Smooth muscle cell of the brain vasculature (primary cell): ENCODE data around the gene DPP6.

Source experiments
- DNase-seq: peaks from one replicate; pipeline ENCODE4 v3.0.0-alpha.2; 2012; ENCODE audit warnings: low read depth, low spot score

Gene DPP6

GRCh38 chr7:154409703-154410311 is 357.6 kb downstream of the DPP6 start:
- no peak for DNase-seq

- DNase-seq = no peak
Measured at GRCh38 chr7:154412105-154412504, 359.9 kb downstream of the DPP6 start.

- no peak for DNase-seq
Measured at GRCh38 chr7:154415709-154416399, 363.7 kb downstream of the DPP6 start.

- DNase-seq = no peak
Measured at GRCh38 chr7:154416714-154417113, 364.5 kb downstream of the DPP6 start.

GRCh38 chr7:154419344-154419743 is 367.1 kb downstream of the DPP6 start:
- DNase-seq = no peak

GRCh38 chr7:154423231-154423630 is 371.0 kb downstream of the DPP6 start:
- no peak for DNase-seq

GRCh38 chr7:154424350-154424749 is 372.2 kb downstream of the DPP6 start:
- DNase-seq = no peak

GRCh38 chr7:154425271-154425670 is 373.1 kb downstream of the DPP6 start:
- DNase-seq = no peak

- no peak for DNase-seq
Measured at GRCh38 chr7:154426778-154427177, 374.6 kb downstream of the DPP6 start.

- no peak for DNase-seq
Measured at GRCh38 chr7:154427533-154427932, 375.3 kb downstream of the DPP6 start.

- DNase-seq = no peak
Measured at GRCh38 chr7:154429666-154430404, 377.6 kb downstream of the DPP6 start.

- no peak for DNase-seq
Measured at GRCh38 chr7:154430640-154431039, 378.4 kb downstream of the DPP6 start.

- DNase-seq = no peak
Measured at GRCh38 chr7:154431045-154431444, 378.8 kb downstream of the DPP6 start.

GRCh38 chr7:154433632-154434598 is 381.7 kb downstream of the DPP6 start:
- DNase-seq = no peak

- DNase-seq = no peak
Measured at GRCh38 chr7:154436560-154436959, 384.4 kb downstream of the DPP6 start.

- DNase-seq = no peak
Measured at GRCh38 chr7:154437234-154437633, 385.0 kb downstream of the DPP6 start.

GRCh38 chr7:154438571-154439367 is 386.6 kb downstream of the DPP6 start:
- DNase-seq = no peak

- DNase-seq = no peak
Measured at GRCh38 chr7:154440058-154440457, 387.9 kb downstream of the DPP6 start.

GRCh38 chr7:154440651-154441050 is 388.5 kb downstream of the DPP6 start:
- DNase-seq = no peak

GRCh38 chr7:154441811-154442210 is 389.6 kb downstream of the DPP6 start:
- no peak for DNase-seq

GRCh38 chr7:154442939-154443338 is 390.7 kb downstream of the DPP6 start:
- no peak for DNase-seq
